HG02763 (cell line): ENCODE data around the gene RFX4.

ENCODE experiments used
- ATAC-seq: cut with Tn5 transposase; IDR thresholded peaks from one replicate; pipeline ENCODE4 v1.9.1; 2021; ENCODE audit warnings: mild to moderate bottlenecking, moderate library complexity; ENCODE audit not compliant: unreplicated experiment

RFX4 gene

DNA sequence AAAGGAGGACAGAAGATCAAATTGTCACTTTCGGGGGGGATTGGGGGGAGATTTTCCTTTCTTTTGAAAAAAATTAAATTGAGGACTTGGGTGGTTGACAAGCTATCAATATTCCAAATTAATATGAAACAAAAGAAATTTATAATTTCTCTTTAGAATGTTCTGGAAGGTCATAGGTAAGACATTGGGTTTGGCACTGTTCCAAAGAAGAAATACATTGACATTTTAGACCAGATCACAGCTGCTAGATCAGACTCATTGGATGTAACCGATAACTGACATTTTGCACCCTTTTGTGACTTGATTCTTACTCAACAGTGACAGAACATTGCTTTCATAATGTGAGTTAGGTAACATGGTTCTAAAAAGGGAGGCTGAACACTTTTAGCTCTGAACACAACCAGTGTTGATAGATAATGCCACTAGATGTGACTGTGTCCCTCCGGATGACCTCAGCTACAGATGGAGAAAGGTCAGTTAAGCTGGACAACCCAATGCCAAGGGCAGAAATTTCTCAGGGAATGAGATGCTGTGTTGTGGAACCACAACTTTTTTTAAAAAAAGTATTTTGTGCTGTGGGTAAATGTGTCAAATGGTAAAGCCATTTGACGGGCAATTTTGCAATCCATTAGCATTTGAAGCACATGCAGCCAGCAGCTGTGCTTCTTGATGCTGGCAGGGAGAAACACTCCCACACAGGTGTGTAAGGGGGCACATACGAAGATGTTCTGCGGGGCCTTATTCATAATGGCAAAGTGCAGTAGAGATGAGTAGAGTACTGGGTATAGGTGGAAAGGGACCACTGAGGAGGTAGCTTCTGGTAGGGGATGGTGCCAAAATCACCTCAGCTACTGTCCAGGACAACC lies 62.9 kb downstream of the RFX4 start:
- ATAC-seq: no peak

- no peak for ATAC-seq
These were observed 63.7 kb downstream of the RFX4 start for GRCh38 chr12:106646472-106646871.

DNA sequence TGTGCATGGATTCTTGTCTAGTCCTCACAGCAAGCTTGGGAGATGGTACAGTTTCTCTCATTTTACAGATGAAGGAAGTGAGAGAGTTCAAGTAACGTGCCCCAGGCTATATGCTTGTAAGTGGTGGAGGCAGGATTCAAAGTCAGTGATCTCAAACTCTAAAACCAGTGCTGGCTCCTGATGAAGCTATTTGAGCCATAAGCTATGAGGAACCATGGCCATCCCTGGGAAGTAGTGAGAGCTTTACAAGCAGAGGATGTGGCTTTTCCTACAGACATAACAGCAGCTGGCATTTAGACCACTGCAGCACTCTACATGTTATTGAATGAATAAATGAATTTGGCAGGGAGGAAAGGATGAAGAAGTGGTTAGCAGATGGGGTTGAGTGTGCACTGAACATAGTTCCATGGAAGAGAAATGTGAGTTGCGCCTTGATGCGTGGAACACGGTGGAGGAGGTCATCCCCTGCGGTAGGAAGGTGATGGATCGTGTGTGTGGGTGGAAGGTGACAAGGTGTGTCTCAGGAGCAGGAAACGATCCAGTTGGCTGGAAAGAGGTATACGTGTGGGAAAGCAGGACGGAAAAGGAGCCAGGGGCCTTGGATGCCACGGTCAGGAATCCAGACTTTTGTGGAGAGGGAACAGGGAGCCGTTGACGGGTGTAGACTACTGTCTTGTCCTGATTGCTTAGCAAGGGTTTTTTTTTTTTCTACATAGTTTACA lies 65.2 kb downstream of the RFX4 start:
- ATAC-seq: no peak

GRCh38 chr12:106648736-106649135 lies 65.9 kb downstream of the RFX4 start:
- ATAC-seq: no peak

GRCh38 chr12:106651552-106651951 lies 68.7 kb downstream of the RFX4 start:
- no peak for ATAC-seq

- no peak for ATAC-seq
These were observed 69.8 kb downstream of the RFX4 start for GRCh38 chr12:106652510-106653015.

DNA sequence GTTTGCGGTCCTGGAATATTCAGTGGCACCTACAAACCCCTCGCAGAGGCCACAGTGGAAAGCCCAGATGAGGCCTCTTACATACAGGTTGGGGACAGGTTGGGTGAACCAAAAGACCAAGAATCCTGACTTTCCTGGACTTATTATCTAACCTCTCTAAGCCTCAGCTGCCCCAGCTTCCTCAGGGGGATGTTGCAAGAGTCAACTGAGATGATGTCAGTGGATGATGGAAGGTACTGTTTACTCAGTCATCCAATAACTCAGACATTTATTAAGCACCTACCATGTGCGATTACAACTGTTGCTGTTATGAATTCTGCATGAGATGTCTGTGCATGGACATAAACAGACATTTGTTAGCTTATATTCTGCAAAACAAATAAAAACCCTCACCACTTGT lies 72.8 kb downstream of the RFX4 start:
- no peak for ATAC-seq

GRCh38 chr12:106657488-106657887 lies 74.7 kb downstream of the RFX4 start:
- no peak for ATAC-seq

DNA sequence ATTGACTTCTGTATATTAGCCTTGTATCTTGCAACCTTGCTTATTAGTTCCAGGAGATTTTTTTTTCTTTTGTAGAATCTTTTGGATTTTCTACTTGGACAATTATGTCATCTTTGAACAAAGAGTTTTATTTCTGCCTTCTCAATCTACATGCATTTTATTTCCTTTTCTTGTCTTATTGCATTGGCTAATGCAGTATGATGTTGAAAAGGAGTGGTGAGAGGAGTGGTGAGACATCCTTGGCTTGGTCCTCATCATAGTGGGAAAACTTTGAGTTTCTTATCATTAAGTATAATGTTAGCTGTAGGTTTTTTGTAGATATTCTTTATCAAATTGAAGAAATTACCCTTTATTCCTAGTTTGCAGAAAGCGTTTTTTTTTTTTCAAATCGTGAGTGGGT lies 80.6 kb downstream of the RFX4 start:
- no peak for ATAC-seq

DNA sequence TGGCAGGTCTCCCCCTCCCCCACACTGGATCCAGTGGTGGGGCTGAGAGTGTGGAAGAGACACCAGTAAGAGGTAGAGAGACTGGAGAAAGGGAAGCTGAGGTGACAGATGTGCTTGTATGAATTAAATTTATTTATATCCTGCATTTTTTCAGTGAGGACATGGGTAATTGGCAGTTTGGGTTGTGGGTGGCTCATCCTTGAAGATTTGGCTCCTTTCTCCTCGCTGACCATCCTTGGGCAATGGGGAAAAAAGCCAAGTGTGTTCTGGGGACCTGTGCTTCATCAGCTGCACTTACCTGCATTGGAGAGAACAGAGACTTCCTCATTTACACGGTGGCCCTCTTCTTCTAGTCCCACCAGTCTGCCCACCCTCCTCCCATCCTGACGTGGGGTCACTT lies 86.4 kb downstream of the RFX4 start:
- ATAC-seq: no peak

DNA sequence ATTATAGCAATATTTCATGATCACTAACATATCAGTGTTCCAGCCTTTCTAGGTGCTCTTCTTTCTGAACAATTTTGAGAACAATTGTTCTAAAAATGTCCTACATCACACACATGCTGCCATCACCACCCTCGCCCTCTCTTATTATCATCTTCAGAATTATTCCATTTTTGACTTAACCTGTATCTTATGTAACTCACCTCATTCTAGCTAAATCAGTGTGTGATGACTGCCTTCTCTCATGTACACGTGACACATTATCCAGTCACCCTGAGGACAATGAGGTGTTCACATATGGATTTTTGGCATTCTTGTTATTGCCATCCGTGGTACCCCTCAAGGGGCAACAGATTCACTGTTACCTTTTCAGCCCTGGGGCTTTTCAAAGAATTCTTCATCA lies 87.3 kb downstream of the RFX4 start:
- ATAC-seq: no peak

- no peak for ATAC-seq
These were observed 89.0 kb downstream of the RFX4 start for GRCh38 chr12:106671840-106672239.

DNA sequence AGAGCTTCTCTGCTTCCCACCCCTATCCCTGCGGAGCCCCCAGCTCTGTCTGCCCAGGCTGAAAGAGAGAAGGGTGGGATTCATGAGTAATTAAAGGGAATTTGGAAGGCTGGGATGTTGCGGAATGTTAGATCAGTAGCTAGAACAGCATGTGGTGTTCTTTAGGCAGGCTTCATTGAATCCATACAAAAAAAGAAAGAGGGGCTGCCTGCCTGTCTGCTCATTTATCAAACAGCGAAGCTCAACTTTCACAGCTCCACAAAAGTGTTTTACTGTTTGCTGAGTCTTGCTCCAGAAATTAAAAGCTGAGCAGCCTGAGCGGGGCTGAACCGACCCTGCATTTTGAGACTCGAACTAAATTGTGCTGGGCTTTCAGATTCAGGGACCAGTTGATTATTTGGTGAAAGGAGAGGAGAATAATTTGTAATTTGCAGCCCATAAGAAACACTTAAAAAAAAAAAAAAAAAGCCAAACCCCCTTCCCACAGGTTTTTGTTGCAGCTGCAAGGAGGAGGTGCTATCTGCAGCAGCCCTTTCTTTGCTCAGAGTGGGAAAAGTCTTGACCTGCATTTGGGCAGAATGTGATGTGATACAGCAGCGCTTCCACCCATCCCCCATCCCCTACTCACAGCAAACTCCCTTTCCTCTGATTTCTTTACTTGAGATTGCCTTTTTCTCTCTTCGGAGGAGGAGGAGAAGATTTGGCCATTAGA lies 89.7 kb downstream of the RFX4 start:
- ATAC-seq: no peak

DNA sequence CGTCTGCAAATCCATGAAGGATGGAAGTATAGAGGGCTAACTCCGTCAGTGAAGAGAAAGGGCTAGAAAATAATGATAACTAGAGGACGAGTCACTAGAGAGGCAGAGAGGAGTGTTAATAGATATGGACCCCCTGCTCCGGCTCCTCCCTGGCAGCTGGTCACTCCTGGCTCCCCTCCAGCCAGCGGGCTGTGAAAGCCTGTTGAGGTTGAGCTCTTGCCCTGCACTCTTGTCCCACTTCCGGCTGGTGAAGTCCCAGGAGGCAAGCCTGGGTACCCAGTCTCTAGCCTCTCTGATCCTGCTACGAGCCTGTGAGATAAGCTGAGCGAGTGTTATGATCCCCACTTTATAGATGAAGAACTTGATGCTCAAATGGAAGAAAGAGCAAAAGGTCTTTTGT lies 90.3 kb downstream of the RFX4 start:
- ATAC-seq: no peak

DNA sequence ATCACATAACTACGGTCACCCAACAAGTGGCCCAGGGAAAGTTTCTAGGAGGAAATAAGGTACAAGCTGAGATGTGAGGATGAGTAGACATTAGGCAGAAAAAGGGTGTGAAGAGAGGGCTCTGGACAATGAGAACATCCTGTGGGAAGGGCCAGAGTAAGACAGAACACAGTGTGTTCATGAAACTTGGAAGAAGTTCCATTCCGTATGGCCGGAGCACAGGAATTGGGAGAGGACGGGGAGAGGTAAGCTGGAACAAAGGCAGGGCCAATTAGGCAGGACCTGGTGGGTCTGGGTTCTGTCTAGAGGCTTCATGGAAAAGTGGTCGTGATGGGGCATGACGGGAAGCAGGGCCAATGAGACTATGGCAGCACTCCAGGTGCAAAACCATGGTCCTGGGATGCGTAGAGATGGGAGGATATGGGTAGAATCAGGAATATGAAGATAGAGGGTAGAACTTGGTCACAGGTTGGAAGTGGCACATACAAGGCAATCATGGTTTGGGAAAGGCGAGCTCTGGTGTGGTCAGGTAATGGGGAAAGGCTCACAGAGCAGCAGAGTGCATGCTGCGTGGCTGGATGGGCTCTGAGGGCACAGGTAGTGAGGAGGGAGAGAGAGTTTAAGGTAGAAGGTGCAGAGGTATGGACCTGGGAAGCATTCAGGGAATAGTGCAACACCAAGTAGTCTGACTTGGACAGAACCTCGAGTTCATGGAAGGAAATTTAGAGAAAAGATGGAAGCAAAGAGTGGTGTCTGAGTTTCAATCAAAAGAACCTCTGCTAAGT lies 93.0 kb downstream of the RFX4 start:
- no peak for ATAC-seq

GRCh38 chr12:106679574-106679973 lies 96.8 kb downstream of the RFX4 start:
- ATAC-seq: no peak

DNA sequence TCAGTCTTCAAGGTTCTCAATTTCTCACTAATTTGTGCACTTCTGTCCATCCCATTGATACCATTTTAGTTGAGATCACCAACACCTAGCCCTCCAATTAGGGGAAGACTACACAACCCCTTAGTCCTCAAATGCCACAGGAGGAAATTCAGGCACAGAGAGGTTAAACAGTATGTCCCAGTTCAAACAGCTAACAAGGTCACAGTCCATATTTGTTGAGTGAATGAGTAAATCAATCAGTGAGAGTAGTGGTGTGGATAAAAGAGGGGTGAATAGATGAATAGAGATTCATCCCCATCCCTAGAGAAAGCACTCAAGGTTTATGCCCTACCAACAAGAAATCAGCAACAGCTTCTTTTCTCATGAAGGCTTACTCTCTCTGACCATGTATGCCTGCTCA lies 97.5 kb downstream of the RFX4 start:
- no peak for ATAC-seq

DNA sequence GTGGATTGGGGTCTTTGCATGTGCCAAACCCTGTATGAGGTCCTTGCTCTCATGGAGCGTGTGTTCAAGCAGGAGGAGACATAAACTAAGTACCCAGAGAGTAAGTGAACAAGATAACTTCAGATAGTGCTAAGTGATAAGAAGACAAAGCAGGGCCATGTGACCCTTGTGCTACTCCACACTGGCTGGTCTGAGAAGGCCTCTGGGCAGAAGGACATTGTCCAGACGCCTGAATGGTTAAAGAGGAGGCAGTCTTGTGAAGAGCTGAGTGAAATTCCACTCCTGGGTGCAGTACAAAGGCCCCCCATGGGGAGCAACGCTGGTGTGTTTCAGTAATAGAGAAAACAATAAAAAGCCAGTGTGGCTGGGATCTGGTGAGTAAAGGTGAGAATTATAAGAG lies 98.4 kb downstream of the RFX4 start:
- ATAC-seq: no peak

DNA sequence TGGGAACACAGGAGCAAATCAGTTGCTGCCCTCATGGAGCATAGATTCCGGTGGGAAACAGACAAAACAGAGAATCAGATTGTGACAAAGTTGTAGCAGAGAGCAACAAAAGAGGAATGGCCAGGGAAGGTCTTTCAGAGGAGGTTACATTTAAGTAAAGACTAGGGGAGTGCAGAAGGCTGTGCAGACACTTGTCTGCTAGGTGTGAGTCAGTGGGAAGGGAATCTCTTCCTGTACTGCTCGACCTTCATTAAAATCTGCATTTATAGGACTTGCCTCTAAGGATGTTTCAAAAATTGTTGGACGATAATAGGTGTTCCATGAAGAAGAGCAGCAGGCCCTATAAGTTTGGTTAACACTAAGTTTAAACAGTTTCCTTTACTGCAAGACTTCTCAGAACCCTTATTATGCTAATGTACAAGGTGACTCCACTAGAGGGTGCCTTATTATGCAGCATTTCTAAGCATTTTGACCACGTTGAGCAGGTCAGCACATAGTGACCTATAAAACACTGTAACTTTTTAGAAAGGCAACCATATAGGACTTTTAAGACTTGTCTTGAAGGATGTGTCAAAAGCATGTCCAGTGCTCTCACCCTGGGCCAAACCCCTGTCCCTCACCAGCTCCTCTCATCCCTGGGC lies 99.9 kb downstream of the RFX4 start:
- ATAC-seq: no peak

DNA sequence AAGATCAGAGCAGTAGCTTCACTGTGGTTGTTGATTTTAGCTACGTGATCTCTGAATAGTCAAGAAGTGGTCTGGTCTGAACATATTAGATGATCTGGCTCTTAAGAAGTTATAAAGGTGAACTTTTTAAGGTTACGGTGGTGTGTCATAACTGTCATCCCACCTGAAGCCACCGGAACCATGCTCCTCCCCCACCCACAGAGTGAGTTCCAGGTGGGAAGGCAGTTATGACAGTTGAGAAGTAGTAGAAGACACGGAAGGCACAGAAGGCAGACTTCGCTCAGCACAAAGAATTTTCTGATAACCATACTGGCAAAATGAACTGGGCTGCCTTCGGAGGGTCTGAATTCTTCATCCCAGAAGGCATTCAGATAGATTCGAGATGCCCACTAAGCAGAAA lies 101.7 kb downstream of the RFX4 start:
- no peak for ATAC-seq
